Tibial nerve (tissue), 4 donors: ENCODE measurements around the gene MARCHF3.

Source experiments
- CTCF ChIP-seq, 5 experiments: fragments of 200-600 bp in 3 of 5; fragments of 450-650 bp in 2 of 5; sonication (generic) in 3 of 5; IDR thresholded peaks; one replicate each; pipeline ENCODE4 v1.5.1; 2016 to 2019; ENCODE audit warnings: antibody characterized with exemption in 5 of 5, mild to moderate bottlenecking in 3 of 5, moderate library complexity in 2 of 5
- EP300 ChIP-seq, 2 donors: sonication (generic); formaldehyde crosslinking; IDR thresholded peaks; one replicate each; pipeline ENCODE4 v1.6.1; 2017; ENCODE audit warnings: antibody characterized with exemption in 2 of 2, mild to moderate bottlenecking in 1 of 2
- POLR2A ChIP-seq, 2 donors: fragments of 450-650 bp; IDR thresholded peaks; one replicate each; pipeline ENCODE4 v1.6.1; 2017; ENCODE audit warnings: antibody characterized with exemption in 2 of 2, mild to moderate bottlenecking in 2 of 2, moderate library complexity in 2 of 2

DNA sequence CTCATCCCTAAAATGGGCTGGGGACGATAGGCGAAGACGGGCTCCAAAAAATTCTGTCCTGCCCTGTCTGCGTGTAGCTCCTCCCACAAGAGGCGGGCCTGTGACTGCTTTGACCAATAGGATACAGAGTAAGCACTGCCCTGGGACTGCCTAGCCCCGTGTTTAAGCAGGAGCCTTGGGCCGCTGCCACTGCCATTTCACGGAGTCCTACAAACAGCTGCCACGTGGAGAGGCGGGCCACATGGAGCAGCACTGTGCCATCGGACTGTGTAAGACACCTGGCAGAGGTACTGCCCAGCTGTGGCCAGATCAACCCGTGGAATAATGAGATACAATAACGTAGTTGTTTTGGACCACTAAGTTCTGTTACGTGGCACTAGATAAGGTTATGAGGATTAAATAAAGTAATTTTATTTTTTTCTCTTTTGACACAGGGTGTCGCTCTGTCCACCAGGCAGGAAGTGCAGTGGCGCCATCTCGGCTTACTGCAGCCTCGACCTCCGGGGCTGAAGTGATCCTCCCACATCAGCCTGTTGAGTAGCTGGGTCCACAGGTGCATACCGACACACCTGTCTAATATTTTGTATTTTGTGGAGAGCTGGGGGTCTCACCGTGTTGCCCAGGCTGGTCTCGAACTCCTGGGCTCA is 166.2 kb downstream of the MARCHF3 start:
- TF ChIP-seq CTCF (IDR thresholded peaks at IDR 0.05): no peak
- TF ChIP-seq EP300 (IDR thresholded peaks at IDR 0.05): no peak
- no peak for TF ChIP-seq POLR2A (IDR thresholded peaks at IDR 0.05)
